ENCODE measurements around the gene EPYC.

EPYC gene

DNA sequence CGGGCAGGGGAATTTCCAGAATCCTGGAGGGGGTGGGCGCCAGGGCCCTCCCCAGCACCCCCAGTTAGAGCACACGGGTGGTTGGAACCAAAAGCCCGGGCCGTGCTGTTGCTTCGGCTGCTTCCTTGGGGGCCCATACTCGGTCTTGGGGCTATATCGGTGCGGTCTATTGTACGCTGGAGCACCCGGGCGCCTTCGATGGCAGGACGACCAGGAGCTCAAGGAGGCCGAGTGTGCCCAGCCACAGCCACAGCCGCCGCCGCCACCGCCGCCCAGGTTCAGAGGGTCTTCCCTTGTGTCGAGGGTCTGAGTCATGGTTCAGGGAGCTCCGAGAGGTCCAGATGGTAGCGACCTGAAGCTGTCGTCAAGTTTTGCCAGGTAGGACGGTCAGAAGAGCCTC is 50.3 kb downstream of the EPYC start:
- DNase-seq: no peak

DNA sequence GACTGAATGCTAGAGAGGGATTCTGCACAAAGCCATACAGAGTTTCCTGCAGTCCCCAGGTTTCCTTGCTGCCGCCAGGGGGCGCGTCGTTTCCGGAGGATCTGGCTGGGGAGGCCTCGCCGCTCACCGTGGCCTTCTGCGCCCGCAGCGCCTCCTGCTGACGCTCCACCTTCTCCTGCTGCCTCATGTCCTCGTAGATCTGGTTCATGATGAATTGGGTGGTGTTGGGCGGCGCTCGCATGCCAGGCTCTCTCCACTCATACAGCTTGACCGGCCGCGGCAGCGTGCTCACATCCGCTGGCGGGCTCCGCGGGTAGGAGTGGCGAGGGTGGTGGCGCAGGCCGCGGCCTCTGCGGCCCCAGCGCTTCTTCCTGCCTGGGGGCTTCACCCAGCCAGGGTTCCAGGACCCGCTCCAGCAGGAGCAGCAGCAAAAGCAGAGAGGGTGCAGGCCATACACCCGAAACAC is 50.8 kb downstream of the EPYC start:
- peak; percentile 11 for DNase-seq

DNA sequence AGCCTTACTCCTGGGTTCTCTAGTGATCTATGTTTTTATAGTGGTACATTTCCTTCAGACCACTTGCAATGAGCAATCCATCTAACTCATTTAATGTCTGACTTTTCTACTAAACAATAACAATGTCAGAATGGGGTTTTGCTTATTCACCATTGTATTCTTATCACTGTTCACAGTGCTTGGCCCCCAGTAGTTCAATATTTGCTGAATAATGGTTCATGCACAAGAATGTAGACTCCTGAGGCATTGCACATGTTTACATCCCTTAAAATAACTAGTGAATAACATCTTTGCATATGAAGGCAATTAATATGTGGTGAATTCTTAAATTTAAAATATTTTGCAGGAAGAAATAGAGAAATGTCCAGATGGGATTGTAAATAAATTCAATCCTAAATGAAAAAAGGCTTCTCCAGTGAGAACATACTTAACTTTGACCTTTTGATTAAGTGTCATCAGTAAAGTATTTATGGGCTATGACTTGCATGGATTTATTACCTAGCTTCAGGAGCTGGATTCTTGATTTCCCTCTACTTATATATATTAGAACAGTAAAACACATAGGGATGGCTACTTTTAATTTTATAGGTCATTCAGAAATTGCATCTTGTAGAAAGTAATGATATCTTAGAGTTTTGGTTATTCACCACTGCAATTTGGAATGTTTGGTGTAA is 53.2 kb downstream of the EPYC start:
- no peak for DNase-seq

DNA sequence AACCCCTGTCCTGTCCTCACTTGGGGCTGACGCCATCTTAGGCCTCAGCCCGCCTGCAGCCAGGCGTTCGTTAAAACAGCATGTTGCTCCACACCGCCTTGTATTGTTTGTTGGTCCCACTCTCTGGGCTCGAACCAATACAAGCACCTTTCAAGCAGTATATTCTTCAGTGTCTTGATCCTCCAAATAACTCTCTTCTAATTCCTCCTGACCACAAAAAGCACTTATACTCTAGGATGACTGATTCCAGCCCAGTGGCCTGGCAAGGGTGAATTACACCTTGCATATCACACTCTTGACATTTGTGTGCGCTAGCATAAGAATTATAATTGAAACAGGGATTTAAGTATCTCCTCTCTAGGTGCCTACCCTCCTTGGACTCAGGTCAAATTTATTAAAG is 56.9 kb downstream of the EPYC start:
- DNase-seq: no peak

DNA sequence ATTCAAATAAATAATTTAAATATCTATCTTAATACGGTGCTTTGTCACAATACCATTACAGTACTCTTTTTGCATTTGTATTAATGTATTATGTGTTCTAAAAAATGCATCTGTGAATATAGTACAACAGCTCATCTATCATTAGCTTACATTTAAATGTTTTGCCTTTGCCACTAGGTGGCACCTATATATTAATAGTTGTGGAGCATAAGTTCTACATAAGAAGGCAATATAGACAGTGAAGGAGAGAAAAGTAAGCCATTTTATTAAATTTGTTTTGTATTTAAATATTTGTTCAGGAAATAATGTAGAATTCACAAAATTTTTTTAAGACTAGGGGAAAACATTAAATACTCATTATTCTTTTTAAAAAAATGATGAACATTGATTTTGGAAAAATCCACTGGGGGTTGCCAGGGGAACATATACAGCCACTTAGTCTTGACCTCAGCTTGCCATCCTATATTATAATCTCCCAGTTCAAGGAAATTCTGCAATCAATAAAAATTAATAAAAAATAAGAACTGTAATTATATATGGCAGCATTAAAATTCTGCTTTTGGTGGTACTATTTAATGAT is 59.6 kb downstream of the EPYC start:
- no peak for DNase-seq

DNA sequence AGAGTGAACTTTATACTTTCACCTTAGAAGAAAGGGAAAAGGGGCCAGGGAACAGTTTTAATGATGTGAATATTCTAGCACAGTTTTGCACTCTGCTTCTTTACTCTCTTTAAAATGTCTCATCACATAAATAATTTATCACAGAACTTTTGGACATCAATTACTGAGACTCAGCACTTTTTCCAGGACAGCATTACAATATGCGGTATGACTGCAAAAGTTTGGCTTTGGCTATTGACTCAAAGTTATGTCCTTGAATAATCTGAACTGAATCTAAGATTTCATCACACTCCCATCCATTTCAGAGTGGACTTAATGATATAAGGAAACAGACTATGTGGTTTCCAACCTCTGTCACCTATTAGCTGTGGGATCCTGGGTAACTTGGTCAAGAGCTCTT is 61.5 kb downstream of the EPYC start:
- DNase-seq: no peak

DNA sequence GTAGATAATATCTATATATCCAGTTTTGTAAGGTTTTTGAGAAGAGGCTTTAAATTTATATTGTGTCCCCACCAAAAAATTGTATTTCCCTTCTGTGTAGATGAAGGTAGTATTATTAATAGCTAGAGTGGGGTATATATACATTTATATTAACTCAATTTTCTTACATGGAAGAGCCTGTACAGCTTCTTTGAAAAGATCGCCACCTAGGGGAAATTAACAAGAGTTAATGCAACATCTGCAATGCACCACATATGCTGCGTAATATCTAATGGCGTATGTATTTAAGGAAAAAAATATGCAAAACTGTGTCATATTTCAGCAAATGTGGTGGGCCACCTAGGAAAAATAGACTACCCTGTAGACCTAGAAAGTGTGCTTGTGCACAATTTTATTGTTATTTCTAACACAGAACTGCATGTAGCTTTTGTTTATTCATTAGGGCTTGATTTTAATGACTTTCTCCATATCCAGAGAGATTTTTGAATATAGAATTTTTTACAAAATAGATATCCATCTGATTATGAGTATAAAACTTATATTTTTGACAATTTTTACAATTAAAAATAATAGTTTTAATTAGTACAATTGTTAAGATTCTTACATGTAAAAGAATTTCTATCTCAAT is 63.8 kb downstream of the EPYC start:
- no peak for DNase-seq

DNA sequence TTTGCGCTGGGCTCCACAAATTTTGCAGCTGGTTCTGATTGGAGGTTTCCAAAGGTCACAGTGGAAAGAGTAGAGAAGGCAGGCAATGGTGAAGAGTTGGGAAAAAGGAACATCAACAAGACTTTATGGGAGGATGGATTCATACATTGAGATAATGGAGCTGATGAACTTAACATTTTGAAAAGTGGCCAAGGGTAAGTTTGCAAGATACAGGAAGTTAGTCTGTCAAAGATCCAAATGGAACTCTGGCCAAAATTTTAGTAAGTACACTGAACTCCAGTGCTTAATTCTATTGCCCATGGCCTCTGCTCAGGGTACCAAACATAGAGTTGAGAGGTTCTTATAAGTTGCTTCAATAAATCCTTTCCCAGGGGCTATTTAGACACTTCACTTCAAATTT is 65.4 kb downstream of the EPYC start:
- DNase-seq: no peak

DNA sequence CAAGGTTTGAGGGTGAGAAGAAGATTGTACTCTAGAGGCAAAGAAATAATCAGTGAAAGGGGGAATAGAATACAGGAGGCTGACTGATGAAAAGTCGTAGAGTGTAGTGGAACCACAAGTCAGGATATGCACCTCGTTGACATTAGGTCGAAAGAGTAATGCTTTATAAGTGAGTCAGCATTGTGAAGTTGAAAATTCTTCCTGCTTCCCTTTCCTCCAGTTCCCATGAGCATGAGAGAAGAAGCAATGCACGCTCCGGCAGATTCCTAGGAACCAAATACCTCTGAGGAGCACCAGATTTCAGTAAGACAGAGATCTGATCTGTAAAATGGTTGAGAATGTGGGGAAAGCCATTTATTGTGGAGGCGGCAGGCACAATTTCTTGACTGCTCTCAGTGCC is 66.3 kb downstream of the EPYC start:
- DNase-seq: no peak

DNA sequence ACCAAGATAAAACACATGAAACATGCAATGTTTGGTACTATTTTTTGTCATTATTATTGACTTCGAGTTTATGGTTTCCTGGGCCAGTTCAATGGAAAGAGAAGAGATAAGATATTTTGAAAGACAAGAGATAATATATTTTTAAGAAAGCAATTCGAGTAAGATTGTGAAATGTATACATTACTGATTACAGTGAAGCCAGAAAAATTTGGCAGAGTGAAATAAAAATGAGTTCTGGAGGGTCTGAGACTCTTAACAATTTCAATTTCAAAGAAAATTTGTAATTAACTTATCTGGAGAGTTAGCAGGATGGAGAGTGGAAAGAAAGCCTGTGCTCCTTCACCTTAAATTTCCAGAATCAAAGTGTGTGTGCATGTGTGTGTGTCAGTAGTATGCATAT is 67.1 kb downstream of the EPYC start:
- no peak for DNase-seq

DNA sequence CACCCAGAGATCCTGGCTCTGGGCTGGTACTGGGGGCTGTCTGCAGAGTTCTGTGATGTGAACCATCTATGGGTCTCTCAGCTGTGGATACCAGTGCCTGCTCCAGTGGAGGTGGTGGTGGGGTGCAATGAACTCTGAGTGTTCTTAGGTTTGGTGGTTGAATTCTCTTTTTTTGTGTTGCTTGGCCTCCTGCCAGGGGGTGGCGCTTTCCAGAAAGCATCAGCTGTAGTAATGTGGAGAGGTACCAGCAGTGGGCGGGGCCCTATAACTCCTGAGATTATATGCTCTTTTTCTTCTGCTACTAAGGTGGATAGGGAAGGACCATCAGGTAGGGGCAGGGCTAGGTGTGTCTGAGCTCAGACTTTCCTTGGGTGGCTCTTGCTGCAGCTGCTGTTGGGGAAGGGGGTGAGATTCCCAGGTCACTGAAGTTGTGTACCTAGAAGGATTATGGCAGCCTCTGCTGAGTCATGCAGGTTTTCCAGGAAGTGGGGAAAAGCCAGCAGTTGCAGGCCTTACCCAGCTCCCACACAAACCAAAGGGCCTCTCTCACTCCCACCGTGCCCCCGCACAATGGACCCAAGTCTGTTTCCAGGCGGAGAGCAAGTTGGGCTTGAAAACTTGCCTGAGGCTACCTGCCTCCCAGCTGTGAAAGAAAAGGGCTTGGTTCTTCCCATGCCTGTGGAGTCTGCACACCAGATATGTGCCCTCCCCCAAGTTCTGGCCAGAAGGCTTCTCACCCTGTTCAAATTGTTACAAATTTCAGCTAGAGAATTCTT is 68.4 kb downstream of the EPYC start:
- no peak for DNase-seq

DNA sequence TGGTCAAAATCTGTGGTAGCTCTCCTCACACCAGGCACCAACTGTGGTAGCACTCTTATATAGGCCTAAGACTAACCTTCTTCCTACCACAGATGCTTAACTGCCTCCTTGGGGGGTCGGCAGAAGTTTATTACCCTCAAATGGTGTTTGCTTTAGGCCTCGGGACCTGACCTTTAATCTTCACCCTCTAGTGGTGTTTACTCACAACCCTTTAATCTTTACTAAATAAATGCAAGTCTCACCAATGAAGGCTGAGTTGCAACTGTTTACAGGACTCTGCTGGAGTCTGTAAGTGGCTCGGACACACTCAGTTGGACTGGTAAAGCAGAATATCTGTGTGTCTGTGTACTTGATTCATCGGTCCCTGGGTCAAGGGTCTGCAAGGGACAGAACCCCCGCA is 79.2 kb downstream of the EPYC start:
- no peak for DNase-seq

DNA sequence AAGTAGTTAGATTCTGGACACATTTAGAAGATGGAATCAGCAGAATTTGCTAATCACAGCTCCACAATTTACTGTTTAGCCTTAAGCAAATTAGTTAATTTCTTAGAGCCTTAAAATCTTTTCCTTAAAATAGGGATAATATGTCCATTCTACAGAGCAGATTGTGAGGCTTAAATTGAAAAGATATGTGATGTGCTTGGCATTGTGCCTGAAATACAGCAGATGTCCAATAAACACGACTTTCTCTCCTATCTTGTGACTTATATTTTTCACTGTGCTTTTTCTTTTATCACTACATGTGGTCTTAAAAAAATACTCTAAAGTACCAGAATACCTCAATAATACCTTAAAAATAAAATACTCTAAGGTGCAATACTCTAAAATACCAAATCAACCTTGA is 80.4 kb downstream of the EPYC start:
- DNase-seq: no peak

DNA sequence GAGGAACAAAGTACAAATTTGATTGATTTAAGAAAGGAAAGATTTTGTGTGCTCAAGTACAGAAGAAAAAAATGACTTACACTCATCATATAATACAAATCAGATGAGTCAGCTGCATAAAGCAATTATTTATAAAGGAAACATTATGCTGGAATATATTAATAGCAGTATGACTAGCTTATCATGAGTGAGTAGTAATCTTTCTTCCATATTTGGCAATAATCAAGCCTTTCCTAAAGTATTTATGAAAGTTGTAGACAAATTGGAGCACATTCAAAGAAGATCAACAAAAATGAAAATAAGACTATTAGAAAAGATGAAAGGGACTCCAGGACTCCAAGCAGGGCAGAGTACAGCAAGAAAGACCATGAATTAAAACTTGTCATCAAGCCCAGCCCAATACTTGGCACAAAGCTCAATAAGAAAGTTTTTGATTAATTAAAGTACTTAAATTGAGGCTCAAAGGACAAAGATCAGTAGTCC is 82.6 kb downstream of the EPYC start:
- DNase-seq: no peak

DNA sequence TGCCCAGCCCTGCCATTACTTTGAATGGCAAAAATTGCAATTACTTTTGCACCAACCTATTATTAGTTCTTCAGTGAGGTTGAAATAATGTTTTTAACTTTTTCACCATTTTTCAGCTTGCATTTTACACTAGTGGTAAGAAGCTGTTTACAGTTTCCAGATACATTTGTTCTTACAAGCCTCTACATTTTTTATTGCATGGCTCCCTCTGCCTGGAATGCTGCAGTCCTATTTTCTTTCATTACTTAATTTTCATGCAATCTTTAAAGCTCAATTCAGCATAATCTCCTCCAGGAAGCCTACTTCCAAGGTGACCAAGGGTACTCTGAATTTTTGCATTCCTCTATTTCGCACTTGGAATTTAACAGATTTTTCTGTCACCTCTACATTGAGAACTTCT is 83.2 kb downstream of the EPYC start:
- no peak for DNase-seq

DNA sequence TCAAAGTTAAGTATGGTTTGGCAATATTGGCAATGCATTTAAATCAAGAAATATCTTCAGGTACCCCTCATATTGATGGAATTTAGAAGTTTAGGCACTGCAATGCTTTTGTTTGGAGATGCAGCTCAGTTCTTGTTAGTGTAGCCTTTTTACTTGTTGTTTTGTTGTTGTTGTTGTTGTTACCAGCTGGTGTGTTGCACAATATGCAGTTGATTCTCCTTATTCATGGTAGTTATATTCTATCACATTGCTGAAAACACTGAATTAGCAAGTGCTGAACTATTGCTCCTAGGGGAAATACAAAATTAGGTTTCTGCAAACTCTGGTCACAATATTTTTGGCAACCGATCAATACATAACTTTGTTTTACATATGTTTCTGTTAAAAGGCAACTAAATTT is 84.5 kb downstream of the EPYC start:
- DNase-seq: no peak

DNA sequence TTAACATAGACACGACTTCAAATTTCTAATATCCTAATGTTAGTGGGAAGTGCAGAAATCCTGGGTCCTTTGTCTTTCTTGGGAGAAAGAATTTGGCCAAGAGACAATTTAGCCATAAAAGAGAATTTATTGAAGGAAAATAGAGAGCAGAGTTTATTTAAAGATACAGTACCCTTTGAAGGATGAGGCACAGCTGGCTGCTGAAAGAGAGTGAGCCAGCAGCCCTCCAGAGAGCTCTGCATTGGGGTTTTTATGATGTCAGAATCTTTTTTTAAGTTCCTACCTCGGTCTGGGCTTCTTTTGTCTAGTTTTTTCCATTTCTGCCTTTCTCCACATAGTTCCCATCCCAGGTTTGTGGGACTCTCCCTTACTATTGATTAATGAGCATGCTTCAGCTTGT is 87.3 kb downstream of the EPYC start:
- no peak for DNase-seq

DNA sequence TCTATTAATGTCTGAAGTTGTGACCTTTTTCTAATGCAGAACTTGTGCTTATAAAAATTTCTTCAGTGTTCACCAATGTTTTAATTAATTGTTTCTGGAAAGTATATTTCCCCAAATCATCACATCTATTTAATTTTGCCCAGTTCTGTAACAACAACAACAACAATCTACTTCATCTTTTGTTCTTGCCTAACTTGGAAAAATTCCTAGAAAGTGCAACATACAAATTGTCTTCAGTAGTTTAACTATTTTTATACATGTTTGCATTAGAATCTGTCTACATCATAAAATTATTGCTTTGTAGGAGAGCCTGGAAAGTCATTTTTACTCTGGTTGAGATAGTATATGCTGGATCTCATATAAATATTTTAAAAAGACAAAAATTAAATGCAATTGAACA is 88.3 kb downstream of the EPYC start:
- DNase-seq: no peak

DNA sequence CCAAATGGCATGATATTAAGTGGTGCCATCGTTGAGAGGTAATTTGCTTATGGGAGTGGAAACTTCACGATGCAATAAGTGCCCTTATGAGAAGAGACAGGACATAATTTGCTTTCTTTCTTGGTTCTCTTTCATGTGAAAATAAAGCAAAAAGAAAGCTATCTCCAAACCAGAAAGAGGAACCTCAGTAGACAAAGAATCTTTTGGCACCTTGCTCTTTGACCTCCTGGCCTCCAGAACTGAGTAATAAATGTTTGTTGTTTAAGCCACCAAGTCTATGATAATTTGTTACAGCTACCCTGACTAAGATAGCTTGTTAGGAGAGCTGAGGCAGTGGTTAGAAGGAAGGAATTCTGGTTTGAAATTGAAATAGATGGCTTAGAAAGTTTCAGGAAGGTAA is 89.4 kb downstream of the EPYC start:
- no peak for DNase-seq
